DOHH2 (cell line): ENCODE data around the gene SAFB.

ENCODE experiments used
- EZH2phosphoT487 ChIP-seq: fragments of 200-600 bp; sonication (generic); IDR thresholded peaks from 2 replicates; pipeline ENCODE4 v1.6.1; 2017; ENCODE audit warnings: borderline replicate concordance, mild to moderate bottlenecking, antibody characterized with exemption, low read length, moderate library complexity, mixed read lengths
- TF ChIP-seq, protein P1 (sequence below): fragments of 200-600 bp; sonication (generic); IDR thresholded peaks from one replicate; pipeline ENCODE4 v1.5.1; 2014; ENCODE audit warnings: antibody characterized with exemption, mild to moderate bottlenecking, low read depth, low read length; ENCODE audit not compliant: poor library complexity, severe bottlenecking

DNA sequence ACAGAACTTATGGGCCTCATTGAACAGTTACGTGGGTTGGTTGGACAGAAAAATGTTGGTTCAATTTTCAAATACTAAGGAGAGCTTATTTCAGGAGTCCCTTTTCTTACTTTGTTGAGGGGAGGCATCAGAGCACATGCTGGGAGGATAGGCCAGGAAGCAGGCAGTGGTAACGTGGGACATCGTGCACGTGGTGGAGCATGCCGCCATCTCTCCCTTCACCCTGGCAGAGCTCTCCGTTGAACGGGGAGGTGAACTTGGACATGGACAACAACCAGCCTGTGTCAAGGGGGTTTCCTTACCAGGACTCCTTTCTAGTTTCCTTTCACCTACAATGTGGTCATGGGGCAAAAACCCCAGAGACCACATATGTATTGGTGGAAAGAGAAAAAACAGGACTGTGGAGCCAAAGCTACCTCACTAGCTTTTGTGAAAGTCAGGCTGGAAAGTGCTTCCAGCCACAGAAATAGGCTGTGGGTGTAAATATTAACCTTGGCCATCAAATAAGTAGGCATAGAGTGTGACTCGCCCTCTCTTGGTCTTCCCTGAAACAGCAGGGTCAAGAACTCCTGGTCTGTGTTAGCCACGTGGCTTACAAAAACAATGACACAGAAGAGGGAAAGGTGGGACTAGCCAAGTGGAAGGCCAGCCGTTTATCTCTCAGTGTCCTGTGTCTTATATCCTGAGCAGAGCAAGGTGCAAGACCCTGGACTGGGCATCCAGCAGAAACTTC, 43.1 kb downstream of the SAFB start:
- TF ChIP-seq, protein P1, sequence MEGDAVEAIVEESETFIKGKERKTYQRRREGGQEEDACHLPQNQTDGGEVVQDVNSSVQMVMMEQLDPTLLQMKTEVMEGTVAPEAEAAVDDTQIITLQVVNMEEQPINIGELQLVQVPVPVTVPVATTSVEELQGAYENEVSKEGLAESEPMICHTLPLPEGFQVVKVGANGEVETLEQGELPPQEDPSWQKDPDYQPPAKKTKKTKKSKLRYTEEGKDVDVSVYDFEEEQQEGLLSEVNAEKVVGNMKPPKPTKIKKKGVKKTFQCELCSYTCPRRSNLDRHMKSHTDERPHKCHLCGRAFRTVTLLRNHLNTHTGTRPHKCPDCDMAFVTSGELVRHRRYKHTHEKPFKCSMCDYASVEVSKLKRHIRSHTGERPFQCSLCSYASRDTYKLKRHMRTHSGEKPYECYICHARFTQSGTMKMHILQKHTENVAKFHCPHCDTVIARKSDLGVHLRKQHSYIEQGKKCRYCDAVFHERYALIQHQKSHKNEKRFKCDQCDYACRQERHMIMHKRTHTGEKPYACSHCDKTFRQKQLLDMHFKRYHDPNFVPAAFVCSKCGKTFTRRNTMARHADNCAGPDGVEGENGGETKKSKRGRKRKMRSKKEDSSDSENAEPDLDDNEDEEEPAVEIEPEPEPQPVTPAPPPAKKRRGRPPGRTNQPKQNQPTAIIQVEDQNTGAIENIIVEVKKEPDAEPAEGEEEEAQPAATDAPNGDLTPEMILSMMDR, result no peak
- no peak for TF ChIP-seq EZH2phosphoT487
